Adrenal gland (tissue), 5 donors: ENCODE data around the gene PSMC3.

Experiments
- POLR2A ChIP-seq, 2 donors: fragments of 450-650 bp; IDR thresholded peaks; one replicate each; pipeline ENCODE4 v1.6.1; 2017; ENCODE audit warnings: antibody characterized with exemption in 2 of 2, mild to moderate bottlenecking in 2 of 2, moderate library complexity in 1 of 2
- TF ChIP-seq, protein P1 (sequence below), 6 experiments: fragments of 450-650 bp in 4 of 6; fragments of 200-600 bp in 2 of 6; sonication (generic) in 1 of 6; IDR thresholded peaks; 1 replicate in 5 of 6; 2 replicates in 1 of 6; pipeline versions ENCODE4 v1.5.1 to v1.8.0; 2016 to 2021; ENCODE audit warnings: antibody characterized with exemption in 6 of 6, mild to moderate bottlenecking in 2 of 6, moderate library complexity in 1 of 6
- donor health status: DM: no; HTN: no; CAD: no.

- TF ChIP-seq, protein P1, sequence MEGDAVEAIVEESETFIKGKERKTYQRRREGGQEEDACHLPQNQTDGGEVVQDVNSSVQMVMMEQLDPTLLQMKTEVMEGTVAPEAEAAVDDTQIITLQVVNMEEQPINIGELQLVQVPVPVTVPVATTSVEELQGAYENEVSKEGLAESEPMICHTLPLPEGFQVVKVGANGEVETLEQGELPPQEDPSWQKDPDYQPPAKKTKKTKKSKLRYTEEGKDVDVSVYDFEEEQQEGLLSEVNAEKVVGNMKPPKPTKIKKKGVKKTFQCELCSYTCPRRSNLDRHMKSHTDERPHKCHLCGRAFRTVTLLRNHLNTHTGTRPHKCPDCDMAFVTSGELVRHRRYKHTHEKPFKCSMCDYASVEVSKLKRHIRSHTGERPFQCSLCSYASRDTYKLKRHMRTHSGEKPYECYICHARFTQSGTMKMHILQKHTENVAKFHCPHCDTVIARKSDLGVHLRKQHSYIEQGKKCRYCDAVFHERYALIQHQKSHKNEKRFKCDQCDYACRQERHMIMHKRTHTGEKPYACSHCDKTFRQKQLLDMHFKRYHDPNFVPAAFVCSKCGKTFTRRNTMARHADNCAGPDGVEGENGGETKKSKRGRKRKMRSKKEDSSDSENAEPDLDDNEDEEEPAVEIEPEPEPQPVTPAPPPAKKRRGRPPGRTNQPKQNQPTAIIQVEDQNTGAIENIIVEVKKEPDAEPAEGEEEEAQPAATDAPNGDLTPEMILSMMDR (IDR thresholded peaks at IDR 0.05) = no peak
- TF ChIP-seq POLR2A (IDR thresholded peaks at IDR 0.05) = no peak
Measured at GRCh38 chr11:47451436-47451835, 25.2 kb upstream of the PSMC3 start.
